Limb (tissue), 2 donors: ENCODE data around the gene PRKCZ.
"Not testable (repeated sequence)": the region's sequence is repeated elsewhere in the genome, so short reads cannot be mapped to it uniquely, and the experiment has no call there.

Experiments
- DNase-seq, 2 donors: peaks; one replicate each; pipeline ENCODE4 v3.0.0-alpha.2; 2016; ENCODE audit errors: extremely low spot score in 2 of 2

PRKCZ gene

GRCh38 chr1:2134266-2134620, 84.0 kb downstream of the PRKCZ start:
- peak in 1 of 2 donors; percentile 18 for DNase-seq

- peak in 1 of 2 donors; percentile 63 for DNase-seq
Measured at GRCh38 chr1:2134621-2135307, 84.6 kb downstream of the PRKCZ start.

DNA sequence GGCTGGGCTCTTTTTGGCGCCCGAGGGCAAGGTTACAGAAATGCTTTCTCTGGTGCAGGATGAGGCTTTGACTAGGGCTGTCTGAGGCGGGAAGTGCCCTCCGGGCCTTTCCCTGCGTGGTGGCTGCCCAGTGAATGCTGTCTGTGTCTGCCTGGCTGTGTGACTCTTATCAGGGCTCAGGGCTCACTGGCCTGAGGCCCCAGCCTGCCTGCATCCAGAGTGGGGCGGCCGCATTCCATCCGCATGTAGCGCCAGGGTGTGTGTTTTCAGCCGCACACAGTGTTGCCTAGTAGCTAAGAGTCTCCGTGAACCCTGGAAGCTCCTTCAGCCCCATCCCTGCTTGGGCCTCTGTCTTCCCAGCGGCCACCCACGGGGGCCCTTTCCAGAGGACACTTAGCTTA, 85.2 kb downstream of the PRKCZ start:
- DNase-seq = peak; percentile 86 to 88

GRCh38 chr1:2135941-2136340, 85.7 kb downstream of the PRKCZ start:
- no peak for DNase-seq

- DNase-seq = no peak
Measured at GRCh38 chr1:2136386-2137235, 86.4 kb downstream of the PRKCZ start.

GRCh38 chr1:2137257-2138121, 87.3 kb downstream of the PRKCZ start:
- no peak for DNase-seq

DNA sequence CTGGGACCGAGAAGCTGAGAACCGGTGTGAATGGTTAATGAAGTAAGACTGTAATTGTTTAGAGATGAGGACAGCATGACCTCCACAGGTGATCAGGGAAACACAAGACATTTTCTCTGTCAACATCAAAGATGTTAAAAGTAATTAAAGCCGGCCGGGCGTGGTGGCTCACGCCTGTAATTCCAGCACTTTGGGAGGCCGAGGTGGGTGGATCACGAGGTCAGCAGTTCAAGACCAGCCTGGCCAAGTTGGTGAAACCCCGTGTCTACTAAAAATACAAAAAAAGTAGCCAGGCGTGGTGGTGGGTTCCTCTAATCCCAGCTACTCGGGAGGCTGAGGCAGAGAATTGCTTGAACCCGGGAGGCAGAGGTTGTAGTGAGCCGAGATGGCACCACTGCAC, 88.9 kb downstream of the PRKCZ start:
- not testable (repeated sequence) for DNase-seq

- no peak for DNase-seq
Measured at GRCh38 chr1:2141025-2141424, 90.8 kb downstream of the PRKCZ start.

- DNase-seq = no peak
Measured at GRCh38 chr1:2143814-2144500, 93.7 kb downstream of the PRKCZ start.

DNA sequence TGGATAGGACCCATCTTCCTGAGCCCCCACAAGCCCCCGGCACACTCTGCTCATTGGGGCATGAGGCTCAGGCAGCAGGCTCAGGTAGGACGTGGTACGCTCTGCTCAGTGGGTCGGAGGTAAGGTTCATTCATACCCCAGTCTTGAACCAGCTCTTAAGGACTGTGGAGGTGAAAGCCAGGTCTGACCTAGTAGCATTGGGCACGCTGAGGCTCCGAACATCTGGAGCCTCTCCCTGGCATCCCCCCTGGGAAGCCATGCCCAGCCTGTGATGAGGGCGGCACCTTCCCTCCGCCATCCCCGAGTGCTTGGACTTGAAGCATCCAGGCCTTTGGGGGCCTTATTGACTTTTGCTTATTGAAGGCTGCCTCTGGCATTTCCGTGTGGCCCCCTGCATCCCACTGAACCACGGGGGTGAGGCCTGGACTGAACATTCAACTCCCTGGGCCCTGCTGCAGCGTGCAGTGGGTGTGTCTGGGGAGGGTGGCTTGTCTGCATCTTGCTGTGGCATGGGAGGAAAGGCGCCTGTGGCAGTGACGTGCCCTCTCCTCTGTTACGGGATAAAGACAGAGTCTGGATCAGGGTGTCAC, 94.4 kb downstream of the PRKCZ start:
- DNase-seq = no peak

GRCh38 chr1:2145946-2146835, 96.0 kb downstream of the PRKCZ start:
- no peak for DNase-seq

DNA sequence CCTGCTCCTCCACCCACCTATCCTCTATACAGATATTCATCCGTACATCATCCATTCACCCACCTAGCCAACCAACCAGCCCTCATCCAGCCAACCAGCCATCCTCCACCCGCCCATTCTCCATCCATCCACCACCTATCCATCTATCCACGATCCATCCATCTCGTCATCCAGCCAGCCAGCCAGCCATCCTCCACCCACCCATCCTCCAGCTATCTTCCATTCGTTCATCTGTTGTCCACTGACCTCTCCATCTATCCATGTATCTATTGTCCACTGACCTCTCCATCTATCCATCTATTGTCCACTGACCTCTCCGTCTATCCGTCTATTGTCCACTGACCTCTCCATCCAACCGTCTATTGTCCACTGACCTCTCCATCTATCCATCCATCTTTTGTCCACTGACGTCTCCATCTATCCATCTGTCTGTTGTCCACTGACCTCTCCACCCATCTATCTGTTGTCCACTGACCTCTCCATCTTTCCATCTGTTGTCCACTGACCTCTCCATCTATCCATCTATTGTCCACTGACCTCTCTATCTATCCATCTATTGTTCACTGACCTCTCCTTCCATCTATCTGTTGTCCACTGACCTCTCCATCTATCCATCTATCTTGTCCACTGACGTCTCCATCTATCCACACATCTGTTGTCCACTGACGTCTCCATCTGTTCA, 96.8 kb downstream of the PRKCZ start:
- no peak for DNase-seq

DNA sequence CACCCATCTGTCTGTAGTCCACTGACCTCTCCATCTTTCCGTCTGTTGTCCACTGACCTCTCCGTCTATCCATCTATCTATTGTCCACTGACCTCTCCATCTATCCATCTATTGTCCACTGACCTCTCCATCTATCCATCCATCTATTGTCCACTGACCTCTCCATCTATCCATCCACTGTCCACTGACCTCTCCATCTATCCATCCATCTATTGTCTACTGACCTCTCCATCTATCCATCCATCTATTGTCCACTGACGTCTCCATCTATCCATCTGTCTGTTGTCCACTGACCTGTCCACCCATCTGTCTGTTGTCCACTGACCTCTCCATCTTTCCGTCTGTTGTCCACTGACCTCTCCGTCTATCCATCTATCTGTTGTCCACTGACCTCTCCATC, 97.7 kb downstream of the PRKCZ start:
- DNase-seq = not testable (repeated sequence)

DNA sequence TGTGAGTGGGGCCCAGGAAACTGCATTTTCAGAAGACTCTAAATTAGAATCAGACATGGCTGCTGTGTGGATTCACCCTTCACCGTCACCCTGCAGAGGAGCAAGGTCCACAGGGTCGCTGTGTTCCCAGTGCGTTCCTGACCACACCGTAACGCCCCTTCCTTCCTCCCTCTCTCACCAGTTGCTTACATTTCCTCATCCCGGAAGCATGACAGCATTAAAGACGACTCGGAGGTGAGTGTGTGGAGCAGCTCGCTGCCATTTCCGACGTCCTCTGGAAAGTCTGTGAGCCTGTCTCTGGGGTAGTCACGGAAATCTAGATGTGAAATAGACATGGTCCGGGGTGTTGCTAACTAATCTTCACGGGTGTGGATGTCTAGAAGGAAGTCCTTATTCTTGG, 98.5 kb downstream of the PRKCZ start:
- DNase-seq = no peak

- no peak for DNase-seq
Measured at GRCh38 chr1:2150801-2151200, 100.6 kb downstream of the PRKCZ start.

- no peak for DNase-seq
Measured at GRCh38 chr1:2151252-2151651, 101.0 kb downstream of the PRKCZ start.

- DNase-seq = no peak
Measured at GRCh38 chr1:2151911-2152310, 101.7 kb downstream of the PRKCZ start.

DNA sequence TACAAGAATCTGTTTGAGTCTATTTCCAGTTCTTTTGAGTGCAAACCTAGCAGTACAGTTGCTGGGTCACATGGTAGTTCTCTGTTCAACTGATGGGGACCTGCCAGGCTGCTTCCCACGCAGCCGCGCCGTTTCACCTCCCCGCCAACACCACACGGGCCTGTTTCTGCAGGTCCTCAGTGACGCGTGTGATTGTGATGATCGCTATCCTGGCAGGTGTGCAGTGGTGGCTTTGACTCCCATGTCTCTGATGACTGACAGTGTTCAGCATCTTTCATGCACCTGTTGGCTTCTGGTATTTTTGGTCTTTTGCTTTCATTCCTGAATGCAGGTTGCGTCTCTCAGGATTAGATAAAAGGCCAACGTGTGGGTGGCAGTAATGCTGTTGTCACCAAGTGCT, 102.7 kb downstream of the PRKCZ start:
- DNase-seq = no peak

GRCh38 chr1:2154022-2154421, 103.8 kb downstream of the PRKCZ start:
- DNase-seq = no peak
